GM06990 (cell line): ENCODE data around the gene AP2A1.

ENCODE experiments used
- DNase-seq: peaks from one replicate; pipeline ENCODE4 v3.0.0-alpha.2; 2011; ENCODE audit not compliant: insufficient read length; ENCODE audit errors: extremely low read depth
- H3K27me3 ChIP-seq: replicated peaks from 2 replicates; pipeline ENCODE4 v1.6.0; 2011; ENCODE audit warnings: low read length; ENCODE audit not compliant: control insufficient read depth, insufficient read depth
- H3K36me3 ChIP-seq: 2 replicates; pipeline ENCODE4 v1.5.1; 2011; ENCODE audit warnings: low read length; ENCODE audit not compliant: control insufficient read depth, insufficient read depth
- H3K4me3 ChIP-seq: replicated peaks from 2 replicates; pipeline ENCODE4 v1.5.1; 2011; ENCODE audit warnings: low read depth, mild to moderate bottlenecking, control low read depth, low read length
- CTCF ChIP-seq: IDR thresholded peaks from 2 replicates; pipeline ENCODE4 v1.5.1; 2011; ENCODE audit warnings: low read length, control low read depth, mild to moderate bottlenecking, inconsistent platforms; ENCODE audit not compliant: insufficient read depth, poor library complexity, severe bottlenecking

Gene AP2A1

GRCh38 chr19:49811328-49811727, 44.5 kb downstream of the AP2A1 start:
- DNase-seq: no peak
- no peak for TF ChIP-seq CTCF

GRCh38 chr19:49812452-49812996, 45.7 kb downstream of the AP2A1 start:
- no peak for DNase-seq
- no peak for TF ChIP-seq CTCF
- peaks cover 1% of the 10 kb centered on the region; the same call in 1 of the 2 replicates for H3K36me3 ChIP-seq
- H3K4me3 ChIP-seq: peak overlapping the region; percentile 77
- H3K27me3 ChIP-seq: no peaks in the 10 kb centered on the region

More at GRCh38 chr19:49811328-49811727, 44.5 kb downstream of the AP2A1 start:
- H3K27me3 ChIP-seq: no peaks in the 10 kb centered on the region
- peaks cover 2% of the 10 kb centered on the region; the same call in 1 of the 2 replicates for H3K36me3 ChIP-seq
- no peak overlapping the region for H3K4me3 ChIP-seq

- H3K4me3 ChIP-seq: peak within 1 kb of the TSS; percentile 77
- DNase-seq: peak; percentile 85
- no peaks in the 10 kb centered on the region for H3K27me3 ChIP-seq
- no peaks in the 10 kb centered on the region for H3K36me3 ChIP-seq
- TF ChIP-seq CTCF: peak; percentile 13
Measured at GRCh38 chr19:49812997-49813861, 46.4 kb downstream of the AP2A1 start, which contains the start of gene FUZ. FUZ (minus strand) TSS chr19:49813292; CDS start chr19:49813106, 186 bp downstream.

- no peak for TF ChIP-seq CTCF
- DNase-seq: no peak
- peak overlapping the region; percentile 77 for H3K4me3 ChIP-seq
- H3K36me3 ChIP-seq: no peaks in the 10 kb centered on the region
- no peaks in the 10 kb centered on the region for H3K27me3 ChIP-seq
Measured at GRCh38 chr19:49814010-49814409, 47.2 kb downstream of the AP2A1 start.

- no peak for TF ChIP-seq CTCF
- no peak for DNase-seq
- peaks cover 3% of the 10 kb centered on the region for H3K36me3 ChIP-seq
- H3K27me3 ChIP-seq: no peaks in the 10 kb centered on the region
- H3K4me3 ChIP-seq: no peak overlapping the region
Measured at GRCh38 chr19:49816590-49816989, 49.8 kb downstream of the AP2A1 start.
